Measurements from ENCODE around the gene STUM.

The STUM gene

DNA sequence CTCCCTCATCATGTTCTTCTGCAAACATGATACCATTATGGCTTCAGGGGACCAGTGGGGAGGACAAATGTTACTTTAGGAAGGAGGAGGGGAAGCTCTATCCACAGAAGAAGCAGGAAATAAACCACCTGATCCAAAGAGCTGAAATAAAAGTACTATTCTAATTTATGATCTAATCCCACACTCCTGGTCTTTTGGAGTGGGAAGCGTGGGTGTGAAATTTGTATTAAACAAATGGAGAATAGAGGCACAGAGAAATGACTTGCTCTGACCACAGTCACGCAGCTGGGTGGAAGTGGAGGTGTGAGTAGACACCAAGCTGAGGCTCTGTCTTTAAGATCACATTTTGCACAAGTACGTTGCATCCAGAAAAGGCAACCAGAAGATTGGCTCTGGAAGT, 14.5 kb upstream of the STUM start:
- DNase-seq, result no peak

DNA sequence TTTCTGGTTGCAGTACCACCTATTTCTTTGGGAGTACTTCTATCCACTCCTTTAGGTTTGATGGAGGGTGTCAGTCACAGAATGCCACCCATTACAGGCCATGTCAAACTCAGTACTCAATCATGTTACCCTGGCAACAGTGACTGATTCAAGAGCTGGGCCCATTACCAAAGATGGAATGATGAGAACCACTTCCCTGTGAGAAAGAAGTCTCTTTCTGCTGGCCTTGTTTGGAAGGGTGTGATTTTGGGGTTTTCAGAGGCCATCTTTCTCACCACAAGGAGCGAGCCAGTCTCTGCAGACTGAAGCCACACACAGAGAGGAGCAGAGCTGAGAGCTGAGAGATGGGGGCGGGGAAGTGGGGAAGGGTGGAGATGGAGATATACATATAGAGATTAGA, 13.9 kb upstream of the STUM start:
- no peak for DNase-seq

DNA sequence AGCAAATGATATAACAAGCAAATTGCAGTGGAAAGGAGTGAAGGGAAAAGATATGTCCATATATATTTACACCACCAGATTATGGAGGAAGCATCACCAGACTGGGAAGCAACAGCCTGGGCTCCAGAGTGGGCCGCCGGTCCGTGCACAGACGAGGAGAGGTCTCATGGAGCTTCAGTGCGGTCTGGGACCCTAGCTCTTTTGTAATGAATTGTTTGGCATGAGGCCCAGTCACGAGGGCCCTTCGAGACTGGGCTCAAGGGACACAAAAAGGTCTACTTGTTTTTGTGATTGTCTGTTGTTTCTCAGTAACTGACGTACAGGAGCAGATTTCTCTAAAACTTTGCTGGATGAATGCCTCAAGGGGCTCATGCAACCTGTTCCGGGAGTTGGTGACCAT, 12.9 kb upstream of the STUM start:
- no peak for DNase-seq

DNA sequence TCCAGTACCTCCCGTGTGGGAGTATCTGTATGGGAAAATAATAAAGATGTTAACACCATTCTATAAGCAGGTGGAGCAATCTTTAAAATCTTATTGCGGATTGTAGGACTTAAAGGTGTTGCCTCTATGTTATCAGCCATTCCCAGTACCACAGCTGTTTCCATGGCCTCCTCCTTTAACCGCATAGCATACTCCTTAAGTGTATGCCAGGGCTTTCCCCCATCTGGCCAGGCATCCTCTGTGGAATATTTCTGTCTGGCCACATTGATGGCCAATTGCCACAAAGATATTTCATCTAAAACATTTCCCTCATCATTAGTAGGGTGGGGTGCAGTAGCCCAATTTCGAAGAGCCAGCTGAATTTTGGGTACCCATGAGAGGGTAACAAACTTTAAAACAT, 7.3 kb upstream of the STUM start:
- DNase-seq, result no peak

DNA sequence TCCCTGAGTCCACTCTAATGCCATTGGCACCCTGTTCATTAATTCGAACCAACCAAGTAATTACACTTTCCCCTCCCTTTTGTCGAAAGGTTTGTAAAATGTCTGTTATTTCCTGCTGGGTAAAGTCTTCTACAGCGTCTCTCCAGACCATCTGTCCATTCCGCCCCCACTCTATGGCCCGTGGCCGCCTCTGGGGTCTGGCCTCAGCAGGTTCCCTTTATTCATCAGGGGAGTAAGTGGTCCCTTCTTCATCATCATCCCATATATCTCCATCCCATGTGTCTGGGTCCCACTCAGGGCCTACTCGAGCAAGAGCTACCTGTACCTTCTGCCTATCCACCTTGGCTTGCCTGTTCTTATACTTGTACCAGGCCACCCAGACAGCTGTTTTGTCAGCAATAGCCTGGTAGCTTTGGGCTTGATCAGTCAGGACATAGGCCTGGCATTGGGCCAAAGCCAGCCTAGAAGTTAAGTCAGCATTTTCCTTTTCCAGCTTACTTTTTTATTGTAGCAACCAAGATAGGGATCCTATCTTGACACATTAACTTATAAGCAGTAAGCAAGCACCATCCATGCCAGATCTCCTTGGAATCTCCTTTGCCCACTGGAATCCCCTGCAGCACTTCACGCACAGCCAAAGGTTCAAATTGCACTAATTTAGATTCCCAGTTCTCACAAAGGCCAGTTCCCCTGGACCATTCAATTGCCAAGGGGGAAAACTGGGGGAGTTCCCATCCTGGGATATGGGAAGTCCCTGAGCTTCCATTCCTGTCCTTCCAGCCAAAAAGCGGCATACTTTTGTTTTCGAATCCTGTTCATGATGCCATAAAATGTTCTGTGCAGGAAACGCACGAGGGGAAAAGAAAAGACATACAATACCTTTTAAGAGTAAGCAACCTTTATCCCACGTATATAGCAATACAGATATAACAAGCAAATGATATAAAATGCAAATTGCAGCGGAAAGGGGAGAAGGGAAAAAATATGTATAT, 6.6 kb upstream of the STUM start:
- no peak for DNase-seq

DNA sequence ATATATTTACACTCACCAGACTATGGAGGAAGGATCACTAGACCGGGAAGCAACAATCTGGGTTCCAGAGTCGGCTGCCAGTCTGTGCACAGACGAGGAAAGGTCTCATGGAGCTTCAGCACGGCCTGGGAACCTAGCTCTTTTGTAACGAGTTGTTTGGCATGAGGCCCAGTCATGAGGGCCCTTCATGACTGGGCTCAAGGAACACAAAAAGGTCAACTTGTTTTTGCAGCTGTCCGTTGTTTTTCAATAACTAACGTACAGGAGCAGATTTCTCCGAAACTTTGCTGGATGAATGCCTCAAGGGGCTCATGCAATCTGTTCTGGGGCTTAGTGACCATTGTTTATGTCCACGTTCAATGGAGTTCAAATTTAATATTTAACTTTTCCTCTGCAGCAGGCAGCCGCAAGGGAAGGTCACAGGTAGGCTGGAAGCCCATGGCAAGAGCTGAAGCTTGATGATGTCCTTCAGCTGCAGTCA, 5.9 kb upstream of the STUM start:
- DNase-seq, result no peak

DNA sequence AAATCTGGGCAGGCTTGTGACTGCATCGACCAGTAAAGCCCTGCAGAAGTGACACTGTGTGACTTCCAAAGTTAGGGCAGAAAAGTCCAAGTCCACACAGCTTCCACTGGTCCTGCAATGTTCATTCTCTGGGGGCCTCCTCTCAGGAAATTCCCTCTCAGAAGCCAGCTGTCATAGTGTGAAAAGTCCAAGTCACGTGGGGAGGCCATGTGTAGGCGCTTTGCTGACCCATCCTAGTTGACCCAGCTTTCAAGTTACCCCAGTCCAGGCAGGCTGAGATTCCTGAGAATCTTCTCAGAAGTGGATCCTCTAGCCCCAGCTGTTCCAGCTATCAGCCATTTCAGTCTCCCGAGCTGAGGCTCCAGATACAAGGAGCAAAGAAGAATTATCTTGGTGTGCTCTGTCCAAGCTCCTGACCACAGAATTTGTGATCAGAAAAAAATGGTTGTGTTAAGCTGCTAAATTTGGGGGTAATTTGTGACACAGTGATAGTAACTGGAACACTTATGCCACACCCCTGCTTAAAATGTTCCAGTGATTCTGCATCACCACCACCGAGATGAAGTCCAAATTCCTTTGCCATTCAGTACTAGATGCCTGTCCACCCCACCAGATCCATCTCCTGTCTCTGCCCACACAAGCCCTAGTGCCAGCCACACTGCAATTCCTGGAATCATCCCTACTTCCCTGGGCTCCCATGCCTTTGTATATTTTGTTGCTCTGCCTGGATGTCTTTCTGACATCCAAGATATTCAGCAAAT, 2.5 kb upstream of the STUM start:
- DNase-seq, result no peak

DNA sequence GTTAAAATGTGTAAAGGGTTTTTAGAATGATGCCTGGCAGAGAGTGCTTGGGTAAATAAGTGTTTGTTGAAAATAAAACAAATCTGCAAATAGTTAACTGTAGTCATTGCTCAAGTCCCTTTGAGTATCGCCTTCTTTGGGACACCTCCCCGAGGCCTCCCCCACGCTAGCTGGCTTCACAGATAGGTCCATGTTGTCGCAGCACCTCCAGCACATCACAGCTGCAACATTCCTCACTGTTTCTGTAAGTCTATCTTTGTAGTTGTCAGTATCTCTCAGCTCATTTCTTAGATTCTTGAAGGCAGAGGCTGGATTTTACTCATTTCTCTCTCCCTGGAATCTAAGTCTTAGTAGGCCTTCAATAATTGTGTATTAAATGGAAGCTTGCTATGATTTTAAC, 1.6 kb upstream of the STUM start:
- DNase-seq, result no peak

DNA sequence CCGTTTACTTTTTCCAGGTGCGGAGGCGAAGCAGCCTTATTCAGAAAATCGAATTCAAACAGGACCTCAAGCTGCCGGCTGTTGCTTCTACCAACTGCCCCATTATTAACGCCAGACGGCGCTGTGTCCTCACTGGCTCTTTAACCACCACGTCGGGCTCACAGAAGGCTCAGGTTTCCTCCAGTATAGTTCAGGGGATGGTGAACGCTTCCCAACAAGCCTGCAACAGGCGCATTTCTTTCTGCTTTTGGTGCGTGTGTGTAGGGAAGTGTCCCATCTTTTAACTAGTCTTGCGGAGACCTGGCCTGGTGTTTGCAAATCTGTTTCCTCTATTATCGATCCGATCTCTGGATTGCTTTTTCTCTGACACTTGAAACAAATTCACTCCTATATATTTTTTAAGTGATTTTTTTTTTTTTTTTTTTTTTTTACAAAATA, 791 bp upstream of the STUM start:
- DNase-seq, result peak; percentile 58 to 71

DNA sequence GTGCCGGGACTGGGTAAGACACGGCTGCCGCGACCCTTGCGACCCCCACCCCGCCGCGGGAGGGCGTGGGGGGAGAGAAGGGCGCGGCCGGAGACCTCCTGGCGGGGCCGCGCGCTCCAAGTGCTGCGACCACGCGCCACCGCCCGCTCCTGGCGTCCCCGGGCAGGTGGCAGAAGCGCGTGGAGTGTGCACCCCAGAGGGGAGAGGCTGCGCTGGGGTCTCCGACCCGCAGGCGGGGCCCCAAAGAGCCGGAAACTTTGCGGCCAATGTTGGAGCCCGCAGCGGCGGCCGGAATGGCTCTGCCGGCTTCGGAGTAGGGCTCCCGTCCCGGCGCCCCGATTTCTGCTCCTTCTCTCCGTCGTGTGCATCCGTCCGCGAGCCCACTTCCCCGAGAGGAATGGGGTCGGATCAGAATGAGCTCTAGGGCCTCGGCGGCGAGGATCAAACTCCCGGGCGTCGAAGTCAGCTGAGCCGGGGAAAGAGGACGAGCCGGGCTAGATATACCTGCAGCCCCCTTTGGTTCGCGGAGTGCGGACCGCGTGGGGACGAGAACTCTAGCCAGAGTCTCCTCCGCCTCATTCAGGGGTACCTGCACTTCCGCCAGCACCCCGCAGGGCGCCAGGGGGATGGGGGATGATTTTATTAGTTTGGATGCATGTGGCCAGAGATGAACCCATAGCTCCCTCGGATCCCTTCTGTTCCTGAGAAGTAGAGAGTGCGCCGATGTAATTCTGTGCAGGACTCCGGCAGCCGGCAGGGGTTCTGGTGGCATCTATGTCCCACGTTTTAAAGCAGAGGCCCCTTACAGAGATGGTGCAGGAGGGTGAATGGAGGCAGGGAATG, 751 bp downstream of the STUM start:
- DNase-seq, result no peak

DNA sequence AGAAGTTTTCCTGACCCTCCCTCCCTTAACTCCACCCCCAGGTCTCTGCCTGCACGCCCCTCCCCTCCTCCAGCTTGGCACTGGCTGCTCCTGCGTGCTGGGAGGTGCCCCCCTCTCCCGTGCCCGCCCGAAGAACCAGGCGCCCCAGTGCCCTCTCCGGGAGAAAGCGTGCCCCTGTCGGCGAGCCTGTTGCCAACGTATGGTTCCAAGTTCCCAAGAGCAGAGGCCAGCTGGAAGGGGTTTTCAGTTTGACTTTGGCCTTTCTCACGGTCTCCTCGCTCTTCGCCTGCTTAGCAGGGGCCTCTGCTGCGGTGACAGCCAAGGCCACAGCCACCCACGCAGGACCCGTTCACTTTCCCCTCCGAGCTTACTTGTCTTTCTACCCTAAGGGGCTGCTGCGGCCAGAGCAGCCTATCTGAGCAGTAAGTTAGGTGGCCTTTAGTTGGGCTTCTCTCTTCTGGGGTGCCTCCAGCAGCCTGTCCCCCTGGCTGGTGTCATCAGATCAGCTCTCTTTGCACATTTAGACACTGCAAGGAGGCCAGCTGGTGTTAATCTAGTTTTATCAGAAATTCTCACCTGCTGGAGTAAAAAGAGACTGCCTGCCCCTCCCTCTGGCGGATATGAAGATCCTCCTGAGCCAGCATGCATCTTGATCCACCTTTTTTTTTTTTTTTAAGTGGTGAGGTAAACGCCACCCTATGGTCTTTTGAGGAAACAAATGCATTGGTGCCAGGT, 1.5 kb downstream of the STUM start:
- DNase-seq, result peak in 1 of 2 donors; percentile 12

DNA sequence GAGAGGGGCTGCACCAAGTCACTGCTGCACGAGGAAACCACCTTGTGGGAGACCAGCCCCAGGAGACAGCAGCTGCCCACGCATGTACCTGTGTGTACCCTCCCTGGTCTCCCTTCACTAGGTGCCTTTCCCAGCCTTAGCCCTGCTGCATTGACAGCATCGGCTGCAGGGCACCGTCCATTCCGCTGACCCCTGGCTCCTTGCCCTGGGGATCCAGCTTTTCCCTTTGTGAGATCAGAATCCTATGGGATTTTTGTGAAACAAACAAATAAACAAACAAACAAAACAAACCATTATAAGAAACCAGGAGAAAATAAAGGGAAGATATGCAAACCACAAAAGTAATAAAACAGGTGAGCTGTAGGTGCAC, 2.1 kb downstream of the STUM start:
- DNase-seq, result no peak

DNA sequence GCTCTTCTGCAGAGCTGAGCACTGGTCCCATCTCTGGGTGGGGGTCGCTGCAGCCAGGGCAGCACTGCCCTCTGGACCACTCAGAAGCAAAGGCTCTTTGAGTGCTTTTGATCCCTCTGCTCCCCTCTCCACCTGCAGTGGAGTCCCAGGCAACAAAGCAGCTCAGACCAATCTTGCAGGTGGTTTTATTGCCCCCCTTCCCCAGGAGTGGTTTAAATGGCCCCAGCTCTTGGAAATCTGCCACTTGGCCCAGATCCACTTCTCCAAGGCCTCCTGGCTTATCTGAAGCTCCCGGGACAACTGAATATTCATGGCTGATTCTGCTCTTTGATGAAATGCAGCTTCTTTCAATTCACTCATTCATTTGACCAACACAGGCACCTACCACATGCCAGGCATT, 2.7 kb downstream of the STUM start:
- DNase-seq, result no peak

DNA sequence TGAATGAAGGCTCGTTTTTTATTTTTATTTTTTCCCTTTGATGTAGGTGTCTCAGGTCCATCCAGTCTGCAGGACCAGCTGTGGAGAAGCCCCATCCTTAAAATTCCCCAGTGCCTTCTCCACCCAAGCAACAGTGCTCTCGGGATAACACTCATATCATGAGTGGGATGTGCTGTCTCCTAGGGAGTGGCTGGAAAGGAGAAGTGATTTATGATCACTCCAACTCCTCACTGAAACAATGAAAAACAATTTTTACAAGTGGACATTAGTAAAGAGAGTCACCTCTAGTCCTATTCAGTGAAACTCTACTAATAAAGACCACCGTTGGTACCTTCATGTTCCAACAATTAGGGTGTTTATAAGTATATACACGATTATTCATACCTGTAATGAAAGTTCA, 3.5 kb downstream of the STUM start:
- no peak for DNase-seq

DNA sequence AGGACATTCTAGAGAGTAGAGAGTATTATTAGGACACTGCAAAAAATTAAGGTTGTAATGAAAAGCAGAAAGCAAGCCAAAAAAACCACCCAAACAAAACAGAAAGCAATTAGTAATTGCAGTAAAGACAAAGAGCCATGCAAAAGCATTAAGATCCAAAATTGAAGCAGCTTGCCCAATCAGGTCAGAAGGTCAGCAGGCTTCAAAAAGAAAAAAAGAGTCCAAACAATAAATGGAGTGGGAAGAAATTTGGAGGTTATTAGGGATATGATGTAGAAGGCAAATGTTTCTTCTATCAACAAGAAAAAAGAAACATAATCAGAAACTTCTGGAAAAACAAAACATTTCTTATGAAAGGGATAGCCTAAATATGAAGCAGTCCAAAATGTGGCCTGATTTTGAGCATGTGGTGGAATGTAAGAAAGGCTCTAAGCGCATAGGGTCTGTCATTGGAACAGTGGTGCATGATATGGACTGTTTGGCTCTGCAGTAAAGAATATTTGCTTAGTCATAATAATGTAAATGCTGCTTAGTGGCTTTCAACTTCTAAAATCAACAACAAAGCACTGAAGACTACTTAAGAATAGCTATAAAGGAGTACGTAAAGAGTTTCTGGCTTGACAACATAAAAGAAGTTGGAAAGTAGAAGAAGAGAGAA, 4.8 kb downstream of the STUM start:
- no peak for DNase-seq

DNA sequence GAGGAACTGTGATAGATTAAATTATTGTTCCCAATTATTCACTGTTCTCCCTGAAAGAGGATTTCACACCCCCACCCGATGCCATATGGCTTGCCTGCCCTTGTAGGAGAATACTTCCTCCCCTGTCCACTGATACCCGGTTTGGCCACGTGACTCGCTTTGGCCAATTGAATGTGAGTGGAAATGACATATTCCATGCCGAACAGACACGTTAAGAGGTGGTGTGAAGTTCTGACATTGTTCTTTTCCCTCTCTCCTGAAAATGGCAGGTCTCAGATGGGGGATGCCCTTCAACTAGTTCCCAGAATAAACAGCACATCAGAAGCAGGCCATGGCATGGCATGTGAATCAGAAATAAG, 5.3 kb downstream of the STUM start:
- DNase-seq, result no peak

DNA sequence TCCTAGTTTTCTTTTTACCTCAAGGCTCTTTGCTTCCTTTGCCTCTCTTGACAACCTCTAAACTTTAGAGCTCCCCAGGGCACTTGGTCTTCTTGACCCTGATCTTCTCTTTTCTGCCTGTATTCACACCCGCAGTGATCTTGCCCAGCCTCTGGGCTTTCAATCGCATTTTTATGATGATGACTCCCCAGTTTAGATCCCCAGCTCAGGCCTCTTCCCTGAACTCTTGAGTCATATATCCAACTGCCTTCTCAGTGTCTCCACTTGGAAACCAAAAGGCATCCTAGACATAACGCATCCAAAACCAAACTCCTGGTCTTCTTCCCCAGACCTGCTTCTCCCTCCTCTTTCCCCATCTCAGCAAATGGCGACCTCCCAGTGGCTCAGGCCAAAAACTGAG, 6.5 kb downstream of the STUM start:
- no peak for DNase-seq

DNA sequence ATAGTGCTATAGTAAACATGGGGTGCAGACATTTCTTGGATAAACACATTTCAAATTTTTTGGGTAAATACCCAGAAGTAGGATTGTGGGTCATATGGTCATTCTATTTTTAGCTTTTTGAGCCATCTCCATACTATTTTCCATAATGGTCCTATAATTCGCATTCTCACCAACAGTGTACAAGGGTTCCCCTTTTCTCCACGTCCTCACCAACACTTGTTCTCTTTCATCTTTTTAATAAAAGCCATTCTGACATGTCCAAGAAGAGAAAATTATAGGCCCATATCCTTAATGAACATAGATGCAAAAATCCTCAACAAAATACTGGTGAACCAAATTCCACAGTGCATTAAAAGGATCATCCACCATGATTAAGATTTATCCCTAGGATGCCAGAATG, 8.9 kb downstream of the STUM start:
- no peak for DNase-seq

DNA sequence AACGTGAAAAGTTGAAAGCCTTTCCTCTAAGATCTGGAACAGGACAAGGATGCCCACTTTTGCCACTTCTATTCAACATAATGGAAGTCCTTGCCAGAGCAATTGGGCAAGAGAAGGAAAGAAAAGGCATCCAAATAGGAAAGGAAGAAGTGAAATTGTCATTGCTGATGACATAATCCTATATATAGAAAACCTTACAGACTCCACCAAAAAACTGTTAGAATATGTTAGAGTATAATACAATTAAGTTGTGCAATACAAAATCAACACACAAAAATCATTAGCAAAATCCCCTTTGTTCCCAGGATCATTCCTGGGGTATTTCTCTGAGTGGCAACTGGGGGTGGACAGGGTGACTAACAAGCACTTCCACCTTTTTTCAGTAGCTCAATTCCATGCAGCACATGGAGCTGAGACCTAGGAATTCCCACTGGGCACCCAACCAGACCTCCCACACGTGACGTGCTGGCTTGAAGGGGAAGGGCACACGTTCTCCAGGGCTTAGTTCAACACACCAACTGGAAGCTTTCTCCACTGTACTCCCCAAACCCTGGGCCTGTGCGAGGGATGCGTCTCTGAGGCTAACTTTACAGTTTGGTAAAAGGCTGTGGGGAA, 9.6 kb downstream of the STUM start:
- DNase-seq, result no peak

DNA sequence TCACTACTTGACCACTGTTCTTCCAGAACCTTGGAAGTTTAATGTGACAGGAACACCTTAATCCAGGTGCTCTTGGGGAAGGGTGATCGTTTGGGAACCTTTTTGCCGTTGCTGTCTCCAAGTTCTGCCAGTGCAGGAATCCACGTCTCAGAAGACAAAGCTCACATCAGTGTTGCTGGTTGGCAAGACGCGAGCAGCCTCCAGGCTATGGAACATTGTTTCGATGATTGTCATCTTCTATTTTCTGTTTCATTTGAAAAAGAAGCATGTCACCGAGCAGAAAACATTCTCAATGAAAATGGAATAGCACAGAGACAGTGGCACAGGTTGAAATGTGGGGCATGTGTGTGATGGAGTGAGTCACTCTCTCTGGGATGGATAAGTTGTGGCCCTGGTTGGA, 11.7 kb downstream of the STUM start:
- no peak for DNase-seq

DNA sequence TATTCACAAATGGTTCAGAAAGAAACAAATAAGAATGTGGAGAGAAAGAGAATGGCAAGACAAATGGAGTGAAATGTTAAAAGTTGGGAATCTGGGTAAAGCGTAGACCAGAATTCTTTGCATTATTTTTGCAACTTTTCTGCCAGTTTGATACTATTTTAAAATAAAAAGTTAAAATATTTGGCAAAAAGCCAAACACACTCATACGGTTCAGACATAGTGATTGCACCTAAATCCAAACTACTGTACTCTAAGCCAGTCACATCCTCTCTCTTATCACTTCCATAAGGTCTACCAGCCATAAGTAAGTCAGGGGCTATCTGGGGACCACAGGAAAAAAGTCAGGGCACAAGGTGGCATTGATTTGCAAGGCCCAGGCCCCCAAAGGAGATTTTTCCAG, 14.4 kb downstream of the STUM start:
- no peak for DNase-seq
